Activated CD4-positive, alpha-beta T cell treated with anti-CD3 and anti-CD28 coated beads, Interleukin-2, amount 50 U/mL, for 24 hours (primary cell): ENCODE results near the gene XRCC4.

Source experiments
- DNase-seq, 2 donors: peaks; one replicate each; pipeline ENCODE4 v3.0.0-alpha.2; 2020; ENCODE audit warnings: low read depth in 1 of 2, low spot score in 1 of 2

The XRCC4 gene

GRCh38 chr5:83377131-83377865 is 300.0 kb downstream of the XRCC4 start:
- no peak for DNase-seq

GRCh38 chr5:83378624-83379289 is 301.4 kb downstream of the XRCC4 start:
- no peak for DNase-seq

- DNase-seq: no peak
These were observed 308.5 kb downstream of the XRCC4 start for GRCh38 chr5:83385812-83386211.

GRCh38 chr5:83387041-83387440 is 309.7 kb downstream of the XRCC4 start:
- DNase-seq: no peak

- no peak for DNase-seq
These were observed 311.3 kb downstream of the XRCC4 start for GRCh38 chr5:83388608-83389007.

- DNase-seq: no peak
These were observed 315.6 kb downstream of the XRCC4 start for GRCh38 chr5:83392766-83393503.

GRCh38 chr5:83393504-83393866 is 316.1 kb downstream of the XRCC4 start:
- DNase-seq: no peak

- DNase-seq: no peak
These were observed 316.8 kb downstream of the XRCC4 start for GRCh38 chr5:83394190-83394589.

- no peak for DNase-seq
These were observed 319.3 kb downstream of the XRCC4 start for GRCh38 chr5:83396662-83397061.

- DNase-seq: no peak
These were observed 320.3 kb downstream of the XRCC4 start for GRCh38 chr5:83397658-83398057.

- no peak for DNase-seq
These were observed 322.9 kb downstream of the XRCC4 start for GRCh38 chr5:83400241-83400640.

GRCh38 chr5:83400701-83401100 is 323.4 kb downstream of the XRCC4 start:
- no peak for DNase-seq

- no peak for DNase-seq
These were observed 323.9 kb downstream of the XRCC4 start for GRCh38 chr5:83401122-83401731.

GRCh38 chr5:83401775-83402174 is 324.4 kb downstream of the XRCC4 start:
- no peak for DNase-seq
